GM19328 (cell line): Measurements from ENCODE around the gene DNAH7.

ENCODE experiments used
- ATAC-seq: cut with Tn5 transposase; IDR thresholded peaks from one replicate; pipeline ENCODE4 v1.9.1; 2021; ENCODE audit warnings: mild to moderate bottlenecking, moderate library complexity; ENCODE audit not compliant: unreplicated experiment

The DNAH7 gene

GRCh38 chr2:196079052-196079451 is 10.4 kb upstream of the DNAH7 start:
- ATAC-seq, result no peak

DNA sequence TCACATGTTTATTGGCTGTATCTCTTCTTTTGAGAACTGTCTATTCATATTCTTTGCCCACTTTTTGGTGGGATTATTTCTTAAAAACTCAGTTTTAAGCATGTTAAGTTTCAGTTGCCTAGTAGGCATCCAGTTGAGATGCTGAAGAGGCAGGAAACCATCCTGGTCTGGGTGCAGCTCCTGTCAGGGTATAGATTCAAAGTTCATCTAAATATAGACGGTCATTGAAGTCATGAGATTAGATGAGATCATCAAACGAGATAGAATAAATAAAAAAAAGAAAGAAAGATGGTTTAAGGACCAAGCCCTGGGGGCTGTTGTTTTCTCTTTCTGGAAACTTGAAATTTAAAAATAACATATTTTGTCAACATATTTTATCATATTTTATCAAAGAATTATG is 9.2 kb upstream of the DNAH7 start:
- no peak for ATAC-seq

DNA sequence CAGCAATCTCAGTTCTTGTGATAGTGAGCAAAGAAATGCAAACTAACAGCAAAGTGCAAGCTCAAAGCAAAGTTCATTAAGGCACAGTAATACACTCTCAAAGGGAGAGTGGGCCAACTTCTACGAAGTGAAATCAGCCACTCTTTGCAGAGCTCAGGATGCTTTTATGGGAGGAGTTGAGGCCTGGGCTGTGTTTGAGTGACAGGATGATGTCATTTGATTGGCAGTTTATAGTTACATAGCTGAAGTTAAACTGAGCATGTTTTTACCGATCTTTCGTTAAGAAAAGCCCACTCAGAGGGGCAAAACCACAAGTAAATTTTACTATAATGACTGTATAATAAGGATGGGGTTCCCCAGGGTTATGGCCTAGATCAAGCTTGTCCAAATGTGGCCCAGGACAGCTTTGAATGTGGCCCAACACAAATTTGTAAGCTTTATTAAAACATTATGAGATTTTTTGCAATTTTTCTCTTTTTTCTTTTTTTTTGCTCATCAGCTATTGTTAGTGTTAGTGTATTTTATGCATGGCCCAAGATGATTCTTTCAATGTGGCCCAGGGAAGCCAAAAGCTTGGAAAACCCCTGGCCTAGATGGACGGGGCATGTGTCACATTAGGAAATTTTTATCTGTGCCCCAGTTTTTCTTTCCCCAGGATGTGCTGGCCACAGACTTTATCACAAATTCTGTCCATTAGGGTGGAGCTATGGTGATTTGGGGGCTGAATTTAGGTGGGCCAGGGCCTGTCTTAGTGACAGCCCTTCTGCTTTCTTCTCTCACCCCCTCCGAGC is 8.3 kb upstream of the DNAH7 start:
- no peak for ATAC-seq

DNA sequence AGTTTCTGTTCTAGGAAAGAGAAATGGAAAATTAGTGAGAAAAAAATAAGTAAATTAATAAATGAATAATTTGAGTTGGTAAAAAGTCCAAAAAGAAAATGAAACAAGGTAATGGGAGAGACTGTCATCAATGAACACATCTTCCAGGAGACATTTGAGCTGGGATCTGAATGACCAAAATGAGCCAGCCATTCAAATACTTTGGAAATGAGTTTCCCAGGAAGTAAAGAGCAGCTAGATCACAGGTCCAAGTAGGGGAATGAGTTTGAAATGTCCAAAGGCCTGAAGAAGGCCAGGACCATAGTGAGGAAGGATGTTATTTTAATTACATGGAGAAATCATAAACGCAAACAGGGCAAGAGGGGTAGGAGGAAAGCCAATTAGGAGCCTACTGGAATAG is 6.6 kb upstream of the DNAH7 start:
- ATAC-seq, result no peak

DNA sequence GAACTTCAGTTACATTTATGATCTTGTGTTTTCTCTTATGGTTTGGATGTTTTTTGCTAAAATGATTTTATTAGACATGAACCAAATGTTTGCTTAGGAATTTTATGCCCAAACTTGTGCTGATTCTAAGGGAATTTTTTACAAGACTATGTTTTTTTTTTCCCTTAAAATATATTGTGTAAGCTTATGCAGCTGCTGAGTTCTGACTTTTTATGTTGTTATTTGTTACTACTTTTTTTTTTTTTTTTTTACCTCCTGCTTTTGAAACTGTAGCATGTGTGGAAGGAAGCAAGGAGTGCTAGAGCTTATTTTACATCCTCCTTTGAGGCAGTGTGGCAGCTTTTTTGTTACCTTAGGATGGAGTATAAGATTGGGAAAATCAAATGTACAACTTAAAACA is 6.0 kb upstream of the DNAH7 start:
- ATAC-seq, result no peak

GRCh38 chr2:196073521-196073920 is 4.9 kb upstream of the DNAH7 start:
- ATAC-seq, result no peak

GRCh38 chr2:196067088-196067382 is 1.6 kb downstream of the DNAH7 start:
- ATAC-seq, result no peak

DNA sequence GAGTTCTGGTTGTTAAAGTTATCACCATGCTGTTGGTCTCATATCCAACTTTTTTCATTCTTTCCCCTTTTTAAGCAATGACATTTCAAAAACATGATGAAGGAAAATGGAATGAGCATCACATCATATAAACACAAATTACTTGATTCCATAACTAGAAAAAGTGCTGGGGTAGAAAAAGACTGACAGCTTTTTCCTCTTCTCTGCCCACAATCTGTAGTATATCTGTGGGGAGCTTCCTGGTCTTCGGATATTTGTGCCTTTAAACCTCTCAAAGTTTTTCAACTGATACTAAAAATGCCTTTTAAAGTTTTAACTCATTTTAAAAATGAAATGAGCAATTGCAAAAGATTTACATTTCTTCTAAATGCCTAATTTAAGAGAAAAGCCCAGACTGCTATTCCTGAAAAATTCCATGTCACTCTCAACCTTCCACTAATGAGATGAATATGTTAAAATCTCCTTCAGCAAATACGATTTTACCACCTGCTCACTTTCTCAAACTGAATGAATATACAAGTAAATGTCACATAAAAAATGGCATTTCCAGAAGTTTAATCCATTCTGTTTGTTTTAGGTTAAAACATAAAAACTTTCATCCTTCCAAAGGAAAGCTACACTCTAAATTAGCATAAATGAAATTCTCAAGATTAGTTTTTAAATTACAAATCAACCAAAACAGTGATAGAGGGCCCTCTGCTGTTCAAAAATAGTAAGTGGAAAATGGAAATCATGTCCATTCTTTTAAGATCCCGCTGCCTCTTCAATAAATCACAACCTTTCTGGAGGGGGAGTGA is 2.1 kb downstream of the DNAH7 start:
- ATAC-seq, result no peak

GRCh38 chr2:196063773-196064172 is 4.9 kb downstream of the DNAH7 start:
- no peak for ATAC-seq

DNA sequence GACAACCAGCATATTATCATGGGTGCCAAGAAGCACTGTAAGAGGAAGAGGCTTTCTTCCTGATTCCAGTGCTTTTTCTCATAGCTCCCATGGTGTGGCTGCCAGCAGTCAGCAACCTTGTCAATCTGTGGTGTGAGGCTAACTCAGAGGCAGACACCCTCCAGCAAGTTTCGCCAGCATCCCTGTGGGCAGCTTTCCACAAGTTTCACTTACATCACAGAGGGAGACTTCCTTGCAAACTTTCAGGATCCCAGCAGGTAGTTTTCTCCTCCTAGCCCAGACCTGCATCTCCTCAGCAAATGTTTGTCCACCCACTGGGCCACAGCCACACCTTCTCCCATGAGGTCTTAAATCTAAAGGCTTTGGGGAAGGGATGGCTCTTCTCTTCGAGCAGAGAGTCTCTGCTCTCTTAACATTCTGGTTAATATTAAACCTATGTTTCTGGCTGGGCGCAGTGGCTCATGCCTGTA is 9.1 kb downstream of the DNAH7 start:
- ATAC-seq, result no peak

GRCh38 chr2:196054631-196055030 is 14.0 kb downstream of the DNAH7 start:
- no peak for ATAC-seq

GRCh38 chr2:196046123-196046917 is 22.3 kb downstream of the DNAH7 start:
- ATAC-seq, result no peak

- ATAC-seq, result no peak
Observed at GRCh38 chr2:196041786-196042185, 26.9 kb downstream of the DNAH7 start.

DNA sequence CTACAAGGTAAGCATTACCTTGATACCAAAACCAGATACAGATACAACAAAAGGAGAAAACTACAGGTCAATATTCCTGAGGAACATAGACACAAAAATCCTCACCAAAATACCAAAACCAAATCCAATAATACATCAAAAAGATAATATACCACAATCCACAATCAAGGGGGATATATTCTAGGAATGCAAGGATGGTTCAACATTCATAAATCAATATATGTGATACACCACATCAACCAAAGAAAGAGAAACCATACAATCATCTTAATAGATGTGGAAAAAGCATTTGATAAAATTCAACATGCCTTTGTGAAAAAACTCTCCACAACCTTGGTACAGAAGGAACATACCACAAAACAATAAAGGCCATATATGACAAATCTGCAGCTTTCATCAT is 28.4 kb downstream of the DNAH7 start:
- no peak for ATAC-seq

DNA sequence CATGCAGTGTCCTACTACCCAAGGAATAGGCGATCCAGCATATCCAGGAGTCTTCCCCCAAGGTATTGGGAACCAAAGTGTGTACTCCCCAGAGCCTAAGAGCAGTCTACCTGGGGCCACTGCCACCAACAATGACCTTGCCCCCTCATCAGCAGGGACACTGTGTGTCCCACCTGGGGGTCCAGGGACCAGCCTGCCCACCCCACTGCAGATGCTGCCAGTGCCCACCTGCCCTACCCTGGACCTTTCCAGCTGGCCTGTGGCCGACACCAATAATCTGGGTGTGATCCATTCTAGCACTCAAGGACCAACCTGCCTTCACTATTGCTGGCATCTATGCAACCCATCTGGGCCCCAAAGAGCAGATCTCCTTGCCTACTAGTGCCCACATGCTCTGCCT is 32.2 kb downstream of the DNAH7 start:
- ATAC-seq, result no peak

DNA sequence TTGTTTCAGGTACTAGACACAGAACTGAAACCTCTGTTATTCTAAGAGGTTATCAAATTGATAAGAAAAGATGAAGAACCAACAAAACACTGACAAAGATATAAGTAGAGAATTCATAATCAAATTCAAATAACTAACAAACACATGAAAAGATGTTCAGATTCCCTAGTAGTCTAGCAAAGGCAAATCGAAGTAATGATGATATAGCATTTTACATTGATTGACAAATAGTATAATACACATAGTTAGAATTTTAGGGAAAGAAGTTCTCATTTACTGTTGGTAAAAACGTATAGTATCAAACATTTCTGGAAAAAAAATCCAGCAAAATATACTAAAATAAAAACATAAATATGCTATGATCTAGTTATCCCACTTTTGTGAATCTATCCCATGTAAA is 50.6 kb downstream of the DNAH7 start:
- no peak for ATAC-seq

DNA sequence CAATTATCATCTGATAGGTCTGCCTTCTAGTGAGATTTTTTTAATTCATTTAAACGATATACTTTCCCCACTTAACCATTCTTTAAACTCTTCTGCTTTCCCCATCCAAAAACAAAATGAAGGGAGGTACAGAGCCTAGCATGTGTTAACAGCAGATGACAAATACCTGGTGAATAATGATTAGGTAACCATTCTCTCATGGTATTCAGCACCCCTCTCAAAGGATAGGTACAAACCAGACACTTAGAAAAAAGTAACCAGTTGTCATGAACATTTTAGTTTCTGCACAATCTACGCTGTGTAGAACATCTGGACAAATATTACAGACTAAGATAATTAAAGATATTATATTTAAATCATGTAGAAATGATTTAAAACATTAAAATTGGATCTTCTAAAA is 56.3 kb downstream of the DNAH7 start:
- no peak for ATAC-seq

DNA sequence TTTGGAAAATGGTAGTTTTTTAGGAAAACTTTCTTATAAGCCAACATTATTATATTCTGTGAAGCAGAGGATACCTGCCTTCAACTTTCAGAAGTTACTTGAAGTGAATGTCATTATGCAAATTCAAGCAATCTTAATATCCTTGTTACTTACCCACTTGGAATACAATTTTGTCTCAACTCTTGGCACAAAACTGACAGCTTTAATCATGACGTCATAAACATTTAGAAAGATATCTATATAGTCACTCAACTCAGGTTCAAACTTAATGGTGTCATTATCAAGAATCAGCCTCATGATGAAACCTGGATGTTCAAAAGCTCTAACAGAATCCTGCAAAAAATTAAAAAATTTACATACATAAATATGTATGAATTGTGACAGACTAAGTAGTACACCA is 68.1 kb downstream of the DNAH7 start:
- no peak for ATAC-seq

DNA sequence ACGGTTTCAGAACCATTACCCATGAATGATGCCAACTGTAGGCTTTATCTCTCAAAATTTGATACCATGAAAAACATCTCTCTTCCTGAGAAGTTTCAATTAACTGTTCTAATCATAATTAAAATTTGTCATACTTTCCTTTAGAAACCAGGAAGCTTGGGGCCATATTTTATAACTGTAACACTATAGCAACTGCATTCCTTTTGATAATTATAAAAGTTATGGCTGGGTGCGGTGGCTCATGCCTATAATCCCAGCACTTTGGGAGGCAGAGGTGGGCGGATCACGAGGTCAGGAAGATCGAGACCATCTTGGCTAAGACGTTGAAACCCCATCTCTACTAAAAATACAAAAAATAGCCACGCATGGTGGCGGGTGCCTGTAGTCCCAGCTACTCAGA is 70.6 kb downstream of the DNAH7 start:
- no peak for ATAC-seq

- no peak for ATAC-seq
Observed at GRCh38 chr2:195995499-195995898, 73.1 kb downstream of the DNAH7 start.

GRCh38 chr2:195993623-195994022 is 75.0 kb downstream of the DNAH7 start:
- ATAC-seq, result no peak

GRCh38 chr2:195985741-195986140 is 82.9 kb downstream of the DNAH7 start:
- ATAC-seq, result no peak
